Non-pigmented ciliary epithelial cell (primary cell): Measurements from ENCODE around the gene SHROOM3.

Source experiments
- DNase-seq: peaks from one replicate; pipeline ENCODE4 v3.0.0-alpha.2; 2010; ENCODE audit warnings: low read depth

The SHROOM3 gene

GRCh38 chr4:76624931-76625715 lies 190.1 kb downstream of the SHROOM3 start:
- DNase-seq, result no peak

DNA sequence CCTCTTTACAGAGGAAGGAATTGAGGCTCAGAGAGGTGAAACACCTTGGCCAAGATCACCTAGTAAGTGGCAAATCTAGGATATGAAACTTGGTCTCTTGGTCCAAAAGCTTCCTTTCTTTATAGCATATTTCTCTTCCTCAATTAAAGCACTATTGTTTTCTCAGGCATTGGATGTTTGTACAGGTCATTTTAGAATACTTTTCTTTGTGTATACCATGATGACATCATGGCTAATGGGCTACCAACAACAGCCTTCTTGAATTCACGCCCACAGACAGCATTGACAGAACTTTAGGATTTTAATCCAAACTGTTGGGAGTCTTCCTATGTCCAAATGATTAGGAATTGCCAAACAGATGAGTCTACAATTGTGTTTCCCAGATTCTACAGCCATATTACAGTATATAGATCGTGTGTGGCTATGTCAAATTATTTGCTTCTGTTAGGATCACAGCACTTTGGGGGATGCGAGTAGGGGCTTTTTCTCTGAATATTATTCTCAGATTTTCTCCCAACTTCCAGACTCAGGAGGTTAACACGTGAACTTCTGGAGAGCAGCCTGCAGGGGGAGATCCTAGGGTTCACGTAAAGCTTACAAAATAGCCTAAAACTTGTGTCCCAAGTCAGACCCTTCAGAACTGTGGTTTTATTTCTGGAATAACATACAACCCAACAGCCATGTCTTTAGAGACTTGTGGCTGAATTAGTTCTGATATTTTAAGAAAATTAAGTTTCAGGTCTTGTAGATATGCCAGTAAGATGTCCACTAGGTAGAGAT lies 191.8 kb downstream of the SHROOM3 start:
- DNase-seq, result no peak

GRCh38 chr4:76628251-76628650 lies 193.2 kb downstream of the SHROOM3 start:
- no peak for DNase-seq

GRCh38 chr4:76630741-76631140 lies 195.7 kb downstream of the SHROOM3 start:
- no peak for DNase-seq

- no peak for DNase-seq
These were observed 199.2 kb downstream of the SHROOM3 start for GRCh38 chr4:76634220-76634619.

DNA sequence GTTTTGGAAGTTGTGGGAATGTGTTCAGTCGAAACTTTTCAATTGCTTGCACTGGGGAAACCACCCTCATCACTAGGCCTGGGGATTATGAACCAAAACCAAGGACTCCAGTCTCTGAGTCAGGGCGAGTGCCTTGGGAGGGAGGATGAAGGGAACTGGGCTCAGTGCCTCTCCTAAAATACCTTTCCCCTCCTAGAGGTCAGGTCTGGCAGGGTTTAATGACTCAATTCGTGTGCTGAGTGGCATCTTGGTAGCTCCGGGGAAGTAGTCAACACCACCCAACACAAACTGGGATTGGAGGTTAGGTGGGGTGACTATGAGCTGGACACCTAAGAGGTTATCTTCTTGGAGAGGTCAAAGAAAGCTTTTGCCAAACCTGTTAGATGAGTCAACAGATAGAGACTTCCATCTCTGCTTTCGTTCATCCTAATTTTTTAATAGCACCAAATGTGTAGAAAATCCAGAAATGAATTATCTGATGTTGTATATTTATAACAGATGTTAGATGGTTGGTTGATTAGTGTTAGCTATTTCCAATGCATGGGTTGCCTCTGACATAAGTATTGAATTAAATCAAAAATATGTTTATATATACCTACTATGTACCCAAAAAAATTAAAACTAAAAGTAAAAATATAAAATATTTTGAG lies 202.8 kb downstream of the SHROOM3 start:
- DNase-seq, result no peak

DNA sequence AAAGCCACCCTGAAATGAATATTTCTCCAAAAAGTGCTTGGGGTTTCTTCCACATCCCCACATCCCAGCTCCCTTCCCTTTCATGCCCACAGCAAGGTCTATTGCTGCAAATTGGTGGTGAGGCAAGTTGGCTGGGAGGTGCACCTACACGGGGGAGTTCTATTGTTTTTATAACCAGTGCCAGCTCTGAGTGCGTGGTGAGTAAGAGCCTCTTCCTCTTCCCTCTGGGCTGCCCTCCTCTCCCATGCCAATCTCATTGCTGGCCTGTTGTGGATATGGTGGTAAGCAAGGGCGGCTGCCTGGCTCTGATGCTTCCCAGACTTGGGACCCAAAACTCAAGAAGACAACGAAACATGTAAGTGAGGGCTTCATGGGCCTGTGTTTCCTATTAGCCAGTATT lies 204.3 kb downstream of the SHROOM3 start:
- no peak for DNase-seq

- no peak for DNase-seq
These were observed 205.4 kb downstream of the SHROOM3 start for GRCh38 chr4:76640353-76640910.

DNA sequence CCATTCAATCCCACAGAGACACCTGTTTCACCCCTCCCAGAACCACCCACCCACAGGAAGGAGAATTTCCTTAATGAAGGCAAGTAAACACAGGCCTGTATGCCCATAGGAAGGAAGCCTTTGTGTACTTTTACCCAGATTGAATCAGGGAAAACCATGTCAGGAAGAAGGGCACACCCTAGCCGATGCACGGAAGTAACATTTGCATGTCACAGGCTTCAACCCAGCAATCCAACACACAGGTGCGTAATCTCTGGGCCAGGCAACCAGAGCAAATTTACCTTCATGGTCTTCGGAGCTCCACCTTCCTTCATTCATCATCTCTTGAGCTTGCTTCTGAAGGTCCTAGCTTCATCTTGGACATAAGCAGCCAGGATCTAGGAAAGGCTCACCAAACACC lies 206.3 kb downstream of the SHROOM3 start:
- DNase-seq, result no peak

- DNase-seq, result no peak
These were observed 206.7 kb downstream of the SHROOM3 start for GRCh38 chr4:76641758-76642157.

DNA sequence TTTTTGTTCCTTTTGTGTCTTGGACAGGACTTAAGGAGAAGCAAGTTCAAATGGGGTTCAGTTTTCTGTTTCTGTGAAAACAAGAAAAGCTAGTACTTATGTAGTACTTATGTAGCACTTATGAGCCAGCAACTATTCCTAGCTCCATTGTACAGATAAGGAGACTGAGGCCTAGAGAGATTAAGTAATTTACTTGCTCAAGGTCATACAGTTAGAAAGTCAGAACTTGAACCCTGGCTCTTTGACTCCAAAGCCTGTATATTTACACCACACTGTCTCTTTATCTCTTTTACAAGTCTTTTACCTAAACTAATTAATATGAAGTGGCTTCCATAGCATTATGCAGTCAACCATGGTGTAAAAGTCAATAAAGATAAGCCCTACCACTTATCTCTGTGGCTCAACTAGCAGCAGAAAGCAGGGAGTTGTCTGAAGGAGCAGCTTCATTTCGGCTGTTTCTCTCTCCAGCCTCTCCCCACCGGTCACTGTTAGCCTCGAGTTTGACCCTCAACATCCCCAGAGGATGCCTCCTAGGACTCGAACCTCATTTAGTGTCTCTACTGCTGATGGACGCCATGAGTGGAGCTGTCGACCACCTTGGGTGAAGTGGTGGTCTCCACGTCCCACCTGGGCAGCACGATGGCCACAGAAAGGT lies 209.9 kb downstream of the SHROOM3 start:
- DNase-seq, result no peak

GRCh38 chr4:76649086-76649485 lies 214.1 kb downstream of the SHROOM3 start:
- no peak for DNase-seq

GRCh38 chr4:76651616-76652015 lies 216.6 kb downstream of the SHROOM3 start:
- DNase-seq, result no peak

DNA sequence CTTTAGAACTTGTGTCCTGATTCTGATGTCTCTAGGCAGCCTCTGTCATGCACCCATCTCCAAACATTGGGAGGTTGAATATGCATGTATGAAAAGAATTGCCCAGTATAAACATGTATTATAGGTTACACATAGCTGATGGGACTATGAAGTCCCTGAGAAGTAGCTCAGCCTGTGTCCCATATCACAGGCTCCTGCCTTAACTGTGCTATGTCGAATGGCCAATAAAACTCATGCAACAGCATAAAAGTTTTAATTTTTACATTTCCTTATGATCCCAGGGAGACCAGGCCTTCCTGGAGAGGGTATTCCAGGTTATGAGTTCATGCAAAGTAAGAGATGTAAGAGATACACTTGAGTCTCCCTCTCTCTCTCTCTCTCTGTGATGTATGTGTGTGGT lies 217.4 kb downstream of the SHROOM3 start:
- DNase-seq, result no peak

- no peak for DNase-seq
These were observed 219.1 kb downstream of the SHROOM3 start for GRCh38 chr4:76654084-76654483.

DNA sequence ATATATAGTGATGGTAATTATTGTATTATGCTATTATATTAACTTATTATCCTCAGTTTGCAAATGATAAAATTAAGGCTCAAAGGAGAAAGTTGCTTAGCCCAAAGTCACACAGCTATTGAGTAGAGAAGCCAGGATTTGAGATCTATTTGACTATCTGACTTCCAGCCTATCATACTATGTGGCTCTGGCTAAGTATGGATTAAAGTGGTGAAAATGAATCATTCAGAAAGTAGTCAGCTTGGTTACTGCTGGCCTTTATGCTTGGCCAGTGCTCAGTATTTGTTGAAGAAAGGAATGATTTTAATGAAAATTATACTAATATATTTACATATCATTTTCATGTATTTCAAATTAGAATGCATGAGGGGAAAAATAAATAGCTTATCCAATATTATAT lies 219.8 kb downstream of the SHROOM3 start:
- DNase-seq, result no peak

- no peak for DNase-seq
These were observed 220.8 kb downstream of the SHROOM3 start for GRCh38 chr4:76655566-76656479.

- DNase-seq, result no peak
These were observed 222.4 kb downstream of the SHROOM3 start for GRCh38 chr4:76657443-76657842.

- no peak for DNase-seq
These were observed 223.4 kb downstream of the SHROOM3 start for GRCh38 chr4:76658231-76659102.

DNA sequence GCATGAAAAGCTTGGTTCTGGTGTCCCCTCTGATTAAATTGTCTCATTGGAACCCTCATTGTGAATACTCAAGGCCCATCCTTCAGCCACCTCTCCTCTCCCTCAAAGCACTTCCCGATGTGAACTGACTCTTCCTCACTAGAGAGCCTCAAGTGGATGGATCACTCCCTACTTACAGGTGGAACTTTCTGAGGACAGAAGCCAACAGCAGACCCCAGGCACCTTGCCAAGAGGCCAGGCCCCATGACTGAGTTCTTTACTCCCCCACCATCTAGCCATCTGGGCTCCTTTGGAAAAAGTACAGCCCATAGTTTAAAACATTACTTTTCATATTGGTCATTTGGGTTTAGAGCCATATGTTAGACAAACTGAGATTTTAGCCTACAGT lies 224.1 kb downstream of the SHROOM3 start:
- DNase-seq, result no peak
